NK-92 (cell line): ENCODE data around the gene CTDSP2.
"Not testable (repeated sequence)": the region's sequence is repeated elsewhere in the genome, so short reads cannot be mapped to it uniquely, and the experiment has no call there.

Experiments
- DNase-seq: peaks from one replicate; lab custom pipeline; 2025; ENCODE audit not compliant: unreplicated experiment; lab: John Stamatoyannopoulos, UW

The CTDSP2 gene

GRCh38 chr12:57836442-57837375 is 9.8 kb downstream of the CTDSP2 start:
- DNase-seq, result no peak

GRCh38 chr12:57835366-57836288 is 10.9 kb downstream of the CTDSP2 start:
- no peak for DNase-seq

- no peak for DNase-seq
Measured at GRCh38 chr12:57834086-57834876, 12.2 kb downstream of the CTDSP2 start.

GRCh38 chr12:57833672-57834071 is 12.9 kb downstream of the CTDSP2 start:
- no peak for DNase-seq

GRCh38 chr12:57832966-57833365 is 13.6 kb downstream of the CTDSP2 start:
- DNase-seq, result no peak

- DNase-seq, result no peak
Measured at GRCh38 chr12:57830393-57830792, 16.1 kb downstream of the CTDSP2 start.

GRCh38 chr12:57829025-57829777 is 17.3 kb downstream of the CTDSP2 start:
- no peak for DNase-seq

GRCh38 chr12:57826966-57827365 is 19.6 kb downstream of the CTDSP2 start:
- DNase-seq, result no peak

GRCh38 chr12:57826400-57826799 is 20.1 kb downstream of the CTDSP2 start:
- DNase-seq, result no peak

GRCh38 chr12:57825451-57825850 is 21.1 kb downstream of the CTDSP2 start:
- no peak for DNase-seq

GRCh38 chr12:57823908-57824640 is 22.5 kb downstream of the CTDSP2 start:
- no peak for DNase-seq

GRCh38 chr12:57823131-57823907 is 23.2 kb downstream of the CTDSP2 start:
- DNase-seq, result no peak

- DNase-seq, result no peak
Measured at GRCh38 chr12:57822392-57823130, 24.0 kb downstream of the CTDSP2 start.

- no peak for DNase-seq
Measured at GRCh38 chr12:57821474-57822214, 24.9 kb downstream of the CTDSP2 start.

GRCh38 chr12:57821015-57821414 is 25.5 kb downstream of the CTDSP2 start:
- not testable (repeated sequence) for DNase-seq

- not testable (repeated sequence) for DNase-seq
Measured at GRCh38 chr12:57820119-57820518, 26.4 kb downstream of the CTDSP2 start.

GRCh38 chr12:57817990-57818331 is 28.6 kb downstream of the CTDSP2 start:
- DNase-seq, result not testable (repeated sequence)
